Activated effector memory CD4-positive, alpha-beta T cell treated with Interleukin-2 at 50 U/mL for 16 hours (primary cell): Measurements from ENCODE around the gene ZNF512.
A peak's percentile ranks its signal among the peaks of the same experiment; 100 is the strongest.
"Not testable (repeated sequence)": the region's sequence is repeated elsewhere in the genome, so short reads cannot be mapped to it uniquely, and the experiment has no call there.

Experiments
- DNase-seq: peaks from one replicate; pipeline ENCODE4 v3.0.0-alpha.2; 2020

ZNF512 gene, protein sequence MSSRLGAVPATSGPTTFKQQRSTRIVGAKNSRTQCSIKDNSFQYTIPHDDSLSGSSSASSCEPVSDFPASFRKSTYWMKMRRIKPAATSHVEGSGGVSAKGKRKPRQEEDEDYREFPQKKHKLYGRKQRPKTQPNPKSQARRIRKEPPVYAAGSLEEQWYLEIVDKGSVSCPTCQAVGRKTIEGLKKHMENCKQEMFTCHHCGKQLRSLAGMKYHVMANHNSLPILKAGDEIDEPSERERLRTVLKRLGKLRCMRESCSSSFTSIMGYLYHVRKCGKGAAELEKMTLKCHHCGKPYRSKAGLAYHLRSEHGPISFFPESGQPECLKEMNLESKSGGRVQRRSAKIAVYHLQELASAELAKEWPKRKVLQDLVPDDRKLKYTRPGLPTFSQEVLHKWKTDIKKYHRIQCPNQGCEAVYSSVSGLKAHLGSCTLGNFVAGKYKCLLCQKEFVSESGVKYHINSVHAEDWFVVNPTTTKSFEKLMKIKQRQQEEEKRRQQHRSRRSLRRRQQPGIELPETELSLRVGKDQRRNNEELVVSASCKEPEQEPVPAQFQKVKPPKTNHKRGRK

DNA sequence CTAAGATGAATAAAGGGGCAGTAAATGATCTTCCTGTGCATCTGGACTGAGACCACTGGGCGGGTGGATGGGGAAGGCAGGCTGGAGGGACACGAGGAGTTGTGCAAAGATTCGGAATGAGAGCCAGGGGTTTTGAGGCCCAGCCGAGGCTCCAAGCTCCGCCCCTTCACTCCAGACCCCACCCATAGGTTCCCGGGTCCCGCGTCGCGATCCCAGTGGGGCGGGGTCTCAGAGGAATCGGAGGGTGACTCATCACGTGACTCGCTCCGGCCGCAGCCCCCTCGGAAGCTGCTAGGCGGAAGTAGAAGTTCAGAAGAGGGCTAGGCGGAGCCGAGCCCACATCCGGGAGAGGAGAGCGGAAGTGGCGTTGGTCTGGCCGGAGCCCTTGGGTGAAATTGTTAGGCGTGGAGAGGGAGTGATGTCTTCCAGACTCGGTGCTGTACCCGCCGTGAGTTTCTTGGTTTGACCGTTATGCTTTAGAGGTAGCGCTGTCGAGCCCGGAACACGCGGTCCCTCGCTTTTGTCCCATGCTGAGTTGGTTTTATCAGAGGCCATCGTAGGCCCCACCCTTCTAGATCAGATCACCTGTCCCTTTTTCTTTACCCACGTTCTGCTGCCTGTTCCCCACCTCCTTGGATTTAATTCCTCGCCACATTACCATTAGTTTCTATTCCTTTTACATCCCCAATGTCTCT is at the start of gene ZNF512:
ZNF512 (plus strand) TSS at position 348 of the 695 bp plus-strand sequence; CDS start at position 419, 71 bp downstream.
- DNase-seq, result peak; percentile 70

DNA sequence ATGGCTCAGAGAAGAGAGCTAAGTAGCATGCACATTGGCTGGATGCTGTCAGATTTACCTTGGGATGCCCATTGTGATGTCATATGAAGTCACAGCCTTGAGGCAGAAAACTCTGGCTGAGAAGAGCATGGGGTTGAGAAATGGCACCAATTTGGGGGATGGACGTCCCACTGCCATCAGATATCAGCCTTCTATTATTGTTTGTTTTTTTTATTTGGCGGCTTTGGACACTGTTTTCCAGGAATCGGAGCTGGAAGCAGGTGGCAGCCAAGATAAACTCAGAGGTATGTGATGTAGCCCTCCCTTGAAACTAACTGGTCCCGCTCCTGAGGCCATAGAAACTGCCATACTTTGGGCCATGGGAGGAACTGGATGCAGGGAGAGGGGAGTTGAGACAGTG is 45.6 kb upstream of the ZNF512 start:
- DNase-seq, result no peak

DNA sequence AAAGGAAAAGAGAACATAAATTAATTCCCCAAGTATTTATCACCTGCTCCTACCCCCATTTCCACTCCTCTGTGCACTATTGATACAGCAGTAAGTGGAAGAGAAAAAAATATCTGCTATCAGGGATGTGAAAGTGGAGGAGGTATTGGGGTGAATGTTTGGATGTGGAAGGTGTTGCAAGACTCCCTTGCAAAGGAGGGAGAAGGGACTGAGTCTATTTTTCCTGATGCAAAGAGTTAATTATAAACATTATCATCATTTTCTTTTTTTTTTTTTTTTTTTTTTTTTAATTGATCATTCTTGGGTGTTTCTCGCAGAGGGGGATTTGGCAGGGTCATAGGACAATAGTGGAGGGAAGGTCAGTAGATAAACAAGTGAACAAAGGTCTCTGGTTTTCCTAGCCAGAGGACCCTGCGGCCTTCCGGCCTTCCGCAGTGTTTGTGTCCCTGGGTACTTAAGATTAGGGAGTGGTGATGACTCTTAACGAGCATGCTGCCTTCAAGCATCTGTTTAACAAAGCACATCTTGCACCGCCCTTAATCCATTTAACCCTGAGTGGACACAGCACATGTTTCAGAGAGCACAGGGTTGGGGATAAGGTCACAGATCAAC is 43.9 kb upstream of the ZNF512 start:
- not testable (repeated sequence) for DNase-seq

DNA sequence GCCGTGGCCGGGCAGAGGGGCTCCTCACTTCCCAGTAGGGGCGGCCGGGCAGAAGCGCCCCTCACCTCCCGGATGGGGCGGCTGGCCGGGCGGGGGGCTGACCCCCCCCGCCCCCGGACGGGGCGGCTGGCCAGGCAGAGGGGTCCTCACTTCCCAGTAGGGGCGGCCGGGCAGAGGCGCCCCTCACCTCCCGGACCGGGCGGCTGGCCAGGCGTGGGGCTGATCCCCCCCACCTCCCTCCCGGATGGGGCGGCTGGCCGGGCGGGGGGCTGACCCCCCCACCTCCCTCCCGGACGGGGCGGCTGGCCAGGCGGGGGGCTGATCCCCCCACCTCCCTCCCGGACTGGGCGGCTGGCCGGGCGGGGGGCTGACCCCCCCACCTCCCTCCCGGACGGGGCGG is 43.2 kb upstream of the ZNF512 start:
- DNase-seq, result not testable (repeated sequence)

DNA sequence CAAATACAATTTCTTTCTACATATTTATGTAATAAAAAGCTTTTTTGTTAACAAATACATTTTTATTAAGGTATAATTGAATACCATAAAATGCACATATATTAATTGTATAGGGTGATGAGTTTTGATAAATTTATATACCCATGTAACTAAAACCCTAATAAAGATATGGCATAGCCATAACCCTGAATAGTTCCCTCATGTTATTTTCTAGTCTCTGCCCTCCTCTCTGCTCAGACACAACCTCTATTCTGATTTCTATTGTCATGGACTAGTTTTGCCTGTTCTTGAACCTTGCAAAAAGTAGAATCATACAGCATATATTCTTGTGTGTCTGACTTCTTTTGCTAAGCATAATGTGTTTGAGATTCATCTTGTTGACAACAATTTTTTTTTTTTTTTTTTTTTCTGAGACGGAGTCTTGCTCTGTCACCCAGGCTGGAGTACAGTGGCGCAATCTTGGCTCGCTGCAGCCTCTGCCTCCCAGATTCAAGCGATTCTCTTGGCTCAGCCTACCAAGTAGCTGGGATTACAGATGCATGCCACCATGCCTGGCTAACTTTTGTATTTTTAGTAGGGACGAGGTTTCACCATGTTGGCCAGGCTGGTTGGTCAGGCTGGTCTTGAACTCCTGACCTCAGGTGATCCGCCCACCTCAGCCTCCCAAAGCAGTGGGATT is 38.6 kb upstream of the ZNF512 start:
- no peak for DNase-seq

DNA sequence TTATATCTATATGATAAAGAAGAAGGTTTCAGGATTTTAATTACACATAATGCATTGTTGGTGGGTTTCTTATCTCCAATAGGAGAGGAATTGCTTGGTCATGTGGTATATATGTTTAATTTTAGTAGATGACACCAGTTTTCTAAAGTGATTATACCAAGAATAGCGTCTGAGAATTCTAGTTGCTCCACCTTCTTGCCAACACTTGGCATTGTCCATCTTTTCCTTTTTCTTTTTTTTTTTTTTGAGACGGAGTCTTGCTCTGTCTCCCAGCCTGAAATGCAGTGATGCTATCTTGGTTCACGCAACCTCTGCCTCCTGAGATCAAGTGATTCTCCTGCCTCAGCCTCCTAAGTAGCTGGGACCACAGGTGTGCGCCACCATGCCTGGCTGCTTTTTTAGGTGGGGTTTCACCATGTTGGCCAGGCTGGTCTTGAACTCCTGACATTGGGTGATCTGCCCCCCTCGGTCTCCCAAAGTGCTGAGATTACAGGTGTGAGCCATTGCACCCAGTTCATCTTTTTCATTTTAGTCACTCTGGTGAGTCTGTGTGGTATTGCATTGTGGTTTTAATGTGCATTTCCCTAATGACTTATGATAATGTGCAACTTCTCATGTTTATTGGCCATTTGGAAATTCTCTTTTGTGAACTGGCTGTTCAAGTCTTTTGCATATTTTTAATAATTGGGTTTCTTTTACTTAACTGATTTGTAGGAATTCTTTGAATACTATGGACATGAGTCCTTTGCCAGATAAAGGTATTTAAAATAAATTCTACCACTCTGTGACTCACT is 37.3 kb upstream of the ZNF512 start:
- no peak for DNase-seq

DNA sequence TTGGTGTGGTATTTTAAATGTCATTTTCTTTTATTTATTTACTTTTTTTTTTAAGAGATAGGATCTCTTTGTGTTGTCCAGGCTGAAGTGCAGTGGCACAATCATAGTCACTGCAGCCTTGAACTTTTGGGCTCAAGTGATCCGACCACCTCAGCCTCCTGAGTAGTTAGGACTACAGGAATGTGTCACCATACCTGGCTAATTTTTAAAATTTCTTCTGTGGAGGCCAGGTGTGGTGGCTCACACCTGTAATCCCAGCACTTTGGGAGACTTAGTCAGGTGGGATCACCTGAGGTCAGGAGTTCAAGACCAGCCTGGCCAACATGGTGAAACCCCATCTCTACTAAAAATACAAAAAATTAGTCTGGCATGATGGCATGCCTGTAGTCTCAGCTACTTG is 33.5 kb upstream of the ZNF512 start:
- no peak for DNase-seq

DNA sequence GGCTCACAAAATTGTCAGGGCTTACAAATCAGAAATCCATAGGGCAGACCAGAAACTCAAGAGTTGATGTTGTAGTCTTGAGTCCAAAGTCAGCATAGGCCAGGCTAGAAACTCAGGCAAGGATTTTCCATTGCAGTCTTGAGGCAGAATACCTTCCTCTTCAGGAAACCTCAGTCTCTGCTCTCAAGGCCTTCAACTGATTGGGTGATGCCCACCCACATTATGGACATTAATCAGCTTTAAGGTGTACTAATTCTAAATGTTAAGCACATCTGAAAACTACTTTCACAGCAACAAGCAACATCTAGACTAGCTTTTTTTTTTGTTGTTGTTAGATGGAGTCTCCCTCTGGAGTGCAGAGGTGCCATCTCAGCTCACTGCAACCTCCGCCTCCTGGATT is 31.3 kb upstream of the ZNF512 start:
- DNase-seq, result no peak

DNA sequence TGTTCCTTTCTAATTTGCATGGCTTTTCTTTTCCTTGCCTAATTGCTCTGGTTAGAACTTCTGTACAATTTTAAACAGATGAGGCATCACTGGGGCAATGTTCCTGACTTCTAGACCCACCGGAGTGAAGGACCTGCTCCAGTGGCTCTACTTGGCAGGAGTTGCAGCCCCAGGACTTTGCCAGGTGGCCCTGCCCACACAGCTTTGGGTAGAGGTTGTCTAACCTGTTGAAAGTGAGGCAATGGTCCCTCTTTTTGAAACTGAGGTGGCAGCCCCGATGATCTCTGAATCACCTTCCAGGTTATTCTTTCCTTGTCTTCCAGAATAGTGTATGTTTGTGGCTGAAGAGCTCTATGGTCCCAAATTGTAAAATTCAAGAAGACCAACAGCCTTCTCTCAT is 29.9 kb upstream of the ZNF512 start:
- DNase-seq, result no peak

DNA sequence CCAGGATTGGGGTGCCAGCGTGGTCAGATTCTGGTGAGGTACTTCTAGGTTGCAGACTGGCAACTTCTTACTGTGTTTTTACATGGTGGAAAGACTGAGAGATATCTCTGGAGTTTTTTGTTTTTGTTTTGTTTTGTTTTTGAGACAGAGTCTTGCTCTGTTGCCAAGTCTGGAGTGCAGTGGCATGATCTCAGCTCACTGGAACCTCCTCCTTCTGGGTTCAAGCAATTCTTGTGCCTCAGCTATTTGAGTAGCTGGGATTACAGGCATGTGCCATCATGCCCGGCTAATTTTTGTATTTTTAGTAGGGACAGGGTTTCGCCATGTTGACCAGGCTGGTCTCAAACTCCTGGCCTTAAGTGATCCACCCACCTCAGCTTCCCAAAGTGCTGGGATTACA is 28.4 kb upstream of the ZNF512 start:
- not testable (repeated sequence) for DNase-seq

DNA sequence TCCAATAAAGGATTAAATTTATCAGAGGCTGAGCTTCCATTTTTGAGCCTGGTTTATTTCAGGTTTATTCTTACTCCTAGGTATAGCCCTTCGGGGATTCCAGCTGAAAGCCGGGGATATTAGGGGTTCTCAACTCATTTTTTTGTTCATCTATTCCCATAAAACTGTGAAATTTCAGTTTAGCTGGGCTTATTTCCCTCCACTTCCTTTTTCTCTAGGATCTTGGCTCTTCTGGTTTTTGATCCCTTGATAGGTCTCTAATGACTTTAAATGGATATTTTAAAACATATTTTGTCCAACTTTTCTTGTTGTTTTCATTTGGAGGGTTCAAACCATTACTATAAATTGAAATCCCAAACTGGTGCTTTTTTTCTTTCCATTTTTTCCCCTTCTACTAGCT is 23.6 kb upstream of the ZNF512 start:
- DNase-seq, result no peak

DNA sequence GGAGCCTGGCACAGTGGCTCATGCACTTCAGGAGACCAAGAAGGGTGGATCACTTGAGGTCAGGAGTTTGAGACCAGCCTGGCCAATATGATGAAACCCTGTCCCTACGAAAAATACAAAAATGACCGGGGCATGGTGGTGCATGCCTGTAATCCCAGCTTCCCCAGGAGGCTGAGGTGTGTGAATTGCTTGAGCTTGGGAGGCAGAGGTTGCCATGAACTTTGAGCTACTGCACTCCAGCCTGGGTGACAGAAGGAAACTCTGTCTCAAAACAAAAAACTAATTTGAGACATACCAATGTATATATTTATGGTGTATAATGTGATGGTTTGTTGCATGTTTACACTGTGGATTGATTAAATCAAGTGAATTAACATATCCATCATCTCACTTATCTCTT is 21.8 kb upstream of the ZNF512 start:
- no peak for DNase-seq

DNA sequence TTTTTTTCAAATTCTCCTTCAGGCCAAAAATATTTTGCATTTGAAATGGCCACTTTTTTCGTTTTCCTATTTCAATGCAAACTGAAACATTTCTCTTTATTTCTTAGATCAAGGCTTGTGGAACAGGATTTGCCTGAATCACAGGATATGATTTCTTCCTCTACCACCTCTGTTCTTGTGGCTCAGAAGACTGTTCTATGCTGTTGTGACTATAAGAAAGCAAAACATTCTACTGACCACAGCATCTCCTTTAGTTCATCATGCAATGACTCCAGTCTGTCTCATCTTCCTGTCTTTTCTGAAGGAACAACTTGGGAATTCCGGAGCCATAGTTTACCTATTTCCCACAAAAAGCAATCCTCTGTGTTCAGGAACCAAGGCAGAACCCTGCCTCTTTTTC is 16.2 kb upstream of the ZNF512 start:
- DNase-seq, result no peak

DNA sequence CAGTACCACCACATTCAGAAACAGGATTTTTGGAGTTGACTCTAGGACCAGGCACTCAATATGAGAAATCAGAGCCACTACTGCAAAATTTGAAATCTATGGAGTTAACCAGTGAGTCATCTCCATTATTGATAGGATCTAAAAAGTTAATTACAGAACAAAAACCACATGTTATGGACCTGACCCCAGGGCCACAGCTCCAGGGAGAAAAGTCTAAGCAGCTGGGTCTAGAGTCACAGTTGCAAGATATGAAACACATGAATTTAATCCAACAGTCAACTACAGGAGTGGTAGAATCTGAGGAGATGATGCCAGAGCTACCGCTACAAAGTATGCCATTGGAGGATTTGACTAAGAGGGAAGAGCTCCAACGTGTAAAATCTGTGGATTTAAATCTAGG is 13.4 kb upstream of the ZNF512 start:
- no peak for DNase-seq

DNA sequence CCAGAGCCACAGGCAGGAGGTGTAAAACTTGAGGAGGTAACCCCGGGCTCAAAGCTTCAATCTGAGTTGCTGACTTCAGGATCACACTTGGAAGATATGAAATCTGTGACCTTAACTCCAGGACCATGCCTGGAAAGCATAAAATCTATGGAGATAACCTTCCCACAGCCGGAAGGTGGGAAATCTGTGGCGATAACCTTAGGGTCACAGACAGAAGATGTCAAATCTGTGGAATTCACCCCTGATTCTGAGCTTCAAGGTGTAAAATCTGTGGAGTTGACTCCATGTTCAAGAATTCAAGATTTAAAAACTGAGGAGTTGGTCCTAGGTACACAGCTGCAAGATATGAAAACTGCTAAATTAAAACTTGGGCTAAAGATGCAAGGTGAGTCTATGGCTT is 11.6 kb upstream of the ZNF512 start:
- no peak for DNase-seq

DNA sequence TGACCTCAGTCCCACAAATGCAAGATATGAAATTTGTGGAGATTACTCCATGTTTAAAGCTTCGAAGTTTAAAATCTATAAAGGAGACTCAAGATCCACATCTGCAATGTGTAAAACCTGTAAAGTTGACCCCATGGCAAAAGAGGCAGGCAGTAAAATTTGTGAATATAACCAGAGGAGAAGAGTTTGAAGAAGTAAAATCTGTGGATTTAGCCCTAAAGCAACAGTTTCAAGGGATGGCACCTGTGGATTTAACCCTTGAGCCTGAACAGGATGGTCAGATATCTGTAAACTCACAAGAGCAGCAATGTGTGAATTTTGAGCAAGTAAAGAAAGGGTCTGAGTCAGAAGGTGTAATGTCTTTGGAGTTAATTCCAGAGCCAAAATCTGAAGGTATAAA is 11.2 kb upstream of the ZNF512 start:
- DNase-seq, result no peak

DNA sequence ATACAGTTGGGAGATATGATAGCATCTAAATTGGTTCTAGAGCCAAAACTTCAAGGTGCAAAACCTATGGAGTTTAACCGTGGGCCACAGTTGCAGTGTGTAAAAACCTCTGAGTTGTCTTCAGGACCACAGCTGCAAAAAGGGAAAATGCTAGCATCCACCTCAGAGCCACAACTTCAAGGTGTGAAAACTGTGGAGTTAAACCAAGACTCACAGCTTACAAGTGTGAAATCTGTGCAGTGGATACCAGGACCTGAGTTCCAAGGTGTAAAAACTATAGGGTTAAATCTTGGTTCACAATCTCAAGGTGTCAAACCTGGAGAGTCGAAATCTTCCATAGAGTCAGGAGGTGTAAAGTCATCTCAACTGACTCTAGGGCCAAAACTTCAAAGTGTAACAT is 10.4 kb upstream of the ZNF512 start:
- DNase-seq, result no peak

DNA sequence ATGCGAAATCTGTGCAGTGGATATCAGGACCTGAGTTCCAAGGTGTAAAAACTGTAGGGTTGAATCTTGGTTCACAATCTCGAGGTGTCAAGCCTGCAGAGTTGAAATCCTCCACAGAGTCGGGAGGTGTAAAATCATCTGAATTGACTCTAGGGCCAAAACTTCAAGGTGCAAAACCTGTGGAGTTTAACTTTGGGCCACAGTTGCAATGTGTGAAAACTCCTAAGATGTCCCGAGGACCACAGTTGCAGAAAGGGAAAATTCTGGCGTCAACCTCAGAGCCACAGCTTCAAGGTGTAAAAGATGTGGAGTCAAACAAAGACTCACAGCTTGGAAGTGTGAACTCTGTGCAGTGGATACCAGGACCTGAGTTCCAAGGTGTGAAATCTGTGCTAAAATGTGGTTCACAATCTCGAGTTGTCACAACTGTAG is 9.8 kb upstream of the ZNF512 start:
- no peak for DNase-seq

DNA sequence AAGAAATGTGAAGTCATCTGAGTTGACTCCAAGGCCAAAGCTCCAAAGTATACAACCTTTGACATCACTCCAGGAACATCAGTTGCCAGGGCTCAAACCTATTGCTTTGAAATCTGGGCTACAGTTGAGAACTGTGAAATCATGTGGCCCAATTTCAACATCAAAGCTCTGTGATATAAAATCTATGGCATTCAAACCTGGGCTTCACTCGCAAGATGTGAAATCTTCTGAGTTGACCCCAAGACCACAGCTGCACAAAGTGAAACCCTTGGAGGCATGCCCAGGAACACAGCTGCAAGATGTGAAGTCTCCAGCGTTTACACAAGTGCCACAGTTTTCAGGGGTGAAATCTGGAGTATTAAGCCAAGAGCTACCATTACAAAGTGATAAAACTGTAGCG is 9.4 kb upstream of the ZNF512 start:
- DNase-seq, result no peak

DNA sequence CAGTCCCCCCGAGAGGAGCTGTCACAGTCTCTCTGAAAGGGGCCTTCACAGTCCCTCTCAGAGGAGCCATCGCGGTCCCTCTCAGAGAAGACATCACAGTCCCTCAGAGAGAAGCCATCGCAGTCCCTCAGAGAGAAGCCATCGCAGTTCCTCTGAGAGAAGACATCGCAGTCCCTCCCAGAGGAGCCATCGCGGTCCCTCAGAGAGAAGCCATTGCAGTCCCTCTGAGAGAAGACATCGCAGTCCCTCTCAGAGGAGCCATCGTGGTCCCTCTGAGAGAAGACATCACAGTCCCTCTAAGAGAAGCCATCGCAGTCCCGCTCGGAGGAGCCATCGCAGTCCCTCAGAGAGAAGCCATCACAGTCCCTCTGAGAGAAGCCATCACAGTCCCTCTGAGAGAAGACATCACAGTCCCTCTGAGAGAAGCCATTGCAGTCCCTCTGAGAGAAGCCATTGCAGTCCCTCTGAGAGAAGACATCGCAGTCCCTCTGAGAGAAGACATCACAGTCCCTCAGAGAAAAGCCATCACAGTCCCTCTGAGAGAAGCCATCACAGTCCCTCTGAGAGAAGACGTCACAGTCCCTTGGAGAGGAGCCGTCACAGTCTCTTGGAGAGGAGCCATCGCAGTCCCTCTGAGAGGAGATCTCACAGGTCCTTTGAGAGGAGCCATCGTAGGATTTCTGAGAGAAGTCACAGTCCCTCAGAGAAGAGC is 1.3 kb upstream of the ZNF512 start:
- DNase-seq, result peak; percentile 2

DNA sequence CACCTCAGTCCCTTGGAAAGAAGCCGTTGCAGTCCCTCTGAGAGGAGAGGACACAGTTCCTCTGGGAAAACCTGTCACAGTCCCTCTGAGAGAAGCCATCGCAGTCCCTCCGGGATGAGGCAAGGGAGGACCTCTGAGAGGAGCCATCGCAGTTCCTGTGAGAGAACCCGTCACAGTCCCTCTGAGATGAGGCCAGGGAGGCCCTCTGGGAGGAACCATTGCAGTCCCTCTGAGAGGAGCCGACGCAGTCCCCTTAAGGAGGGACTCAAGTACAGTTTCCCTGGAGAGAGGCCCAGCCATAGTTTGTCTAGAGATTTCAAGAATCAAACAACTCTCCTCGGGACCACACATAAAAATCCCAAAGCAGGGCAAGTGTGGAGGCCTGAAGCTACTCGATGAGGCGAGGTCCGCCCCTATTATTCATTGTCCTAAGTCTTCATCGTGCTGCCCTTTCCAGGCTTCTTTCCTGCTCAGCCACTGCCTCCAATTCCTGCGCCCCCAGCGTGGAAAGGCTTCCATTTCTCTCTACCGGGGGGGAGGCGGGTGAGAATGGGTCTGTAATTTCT is 630 bp upstream of the ZNF512 start:
- DNase-seq, result peak; percentile 1
